Keratinocyte (primary cell): ENCODE measurements around the gene TPCN2. TPM values are rescaled to one million over a fixed set of nuclear protein-coding genes. Genes with fewer than 3 reads are reported as not detected.

Source experiments
- DNase-seq: peaks from one replicate; pipeline ENCODE4 v3.0.0-alpha.2; 2011; ENCODE audit warnings: low read depth, missing footprints, low spot score
- FAIRE-seq: peaks from 2 replicates; lab custom pipeline; 2011; peaks lifted over from hg19 to GRCh38; lab: Jason Lieb, UNC
- H2AFZ ChIP-seq: 2 replicates; pipeline ENCODE4 v1.6.0; 2012; ENCODE audit warnings: low read length, control low read depth, inconsistent platforms; ENCODE audit not compliant: control insufficient read depth
- H3K27ac ChIP-seq: 2 replicates; pipeline ENCODE4 v1.5.1; 2011; ENCODE audit warnings: low read length; ENCODE audit not compliant: control insufficient read depth, insufficient read depth
- H3K27me3 ChIP-seq: 3 replicates; pipeline ENCODE4 v1.6.0; 2011; ENCODE audit warnings: low read length; ENCODE audit not compliant: control insufficient read depth, insufficient read depth; ENCODE audit errors: extremely low read depth
- H3K36me3 ChIP-seq, 2 experiments: 2 replicates in 1 of 2; 3 replicates in 1 of 2; pipeline ENCODE4 v1.5.1; 2011; ENCODE audit warnings: low read length in 2 of 2, mild to moderate bottlenecking in 1 of 2; ENCODE audit not compliant: control insufficient read depth in 2 of 2, insufficient read depth in 2 of 2; ENCODE audit errors: extremely low read depth in 1 of 2
- H3K4me1 ChIP-seq: 3 replicates; pipeline ENCODE4 v1.5.1; 2011; ENCODE audit warnings: low read length; ENCODE audit not compliant: control insufficient read depth, insufficient read depth; ENCODE audit errors: extremely low read depth
- H3K4me2 ChIP-seq: 3 replicates; pipeline ENCODE4 v1.6.0; 2011; ENCODE audit warnings: low read depth, low read length; ENCODE audit not compliant: control insufficient read depth, insufficient read depth; ENCODE audit errors: extremely low read depth
- H3K4me3 ChIP-seq, 3 experiments: fragments of 200-600 bp in 1 of 3; sonication (generic) in 1 of 3; 2 replicates in 2 of 3; 3 replicates in 1 of 3; pipeline ENCODE4 v1.5.1; 2011 to 2016; ENCODE audit warnings: low read length in 3 of 3, mild to moderate bottlenecking in 3 of 3, control low read depth in 2 of 3, inconsistent platforms in 1 of 3, low read depth in 1 of 3, mixed read lengths in 1 of 3, mixed run types in 1 of 3, moderate library complexity in 1 of 3; ENCODE audit not compliant: control insufficient read depth in 2 of 3, insufficient read depth in 2 of 3; ENCODE audit errors: extremely low read depth in 1 of 3
- H3K79me2 ChIP-seq: 2 replicates; pipeline ENCODE4 v1.6.0; 2012; ENCODE audit warnings: low read length; ENCODE audit not compliant: control insufficient read depth, insufficient read depth
- H3K9ac ChIP-seq: 3 replicates; pipeline ENCODE4 v1.6.0; 2011; ENCODE audit warnings: low read length; ENCODE audit not compliant: control insufficient read depth, insufficient read depth; ENCODE audit errors: extremely low read depth
- H3K9me1 ChIP-seq: 3 replicates; pipeline ENCODE4 v1.6.0; 2011; ENCODE audit warnings: low read length; ENCODE audit not compliant: control insufficient read depth, insufficient read depth; ENCODE audit errors: extremely low read depth
- H3K9me3 ChIP-seq: 2 replicates; pipeline ENCODE4 v1.5.1; 2012; ENCODE audit warnings: low read depth, low read length; ENCODE audit not compliant: control insufficient read depth
- H4K20me1 ChIP-seq: 3 replicates; pipeline ENCODE4 v1.6.0; 2011; ENCODE audit warnings: low read length; ENCODE audit not compliant: control insufficient read depth, insufficient read depth; ENCODE audit errors: extremely low read depth
- CTCF ChIP-seq, 3 experiments: IDR thresholded peaks in 1 of 3; conservative IDR thresholded peaks in 1 of 3; optimal IDR thresholded peaks in 1 of 3; 2 replicates in 2 of 3; 3 replicates in 1 of 3; pipeline versions ENCODE3 to v1.5.1; 2011; ENCODE audit warnings: low read length in 3 of 3, mild to moderate bottlenecking in 3 of 3, moderate library complexity in 2 of 3, control low read depth in 1 of 3, inconsistent platforms in 1 of 3; ENCODE audit not compliant: insufficient read depth in 2 of 3; ENCODE audit errors: extremely low read depth in 1 of 3
- EZH2 ChIP-seq: IDR thresholded peaks from one replicate; pipeline ENCODE4 v1.6.1; 2012; ENCODE audit warnings: inconsistent platforms, mild to moderate bottlenecking, low read length, moderate library complexity
- dilution Hi-C: fragments of 300-500 bp; cut with MboI; formaldehyde crosslinking; loops from one replicate; pipeline ENCODE4 v1.7.0; 2020; ENCODE audit warnings: low sequenced_read_pairs; ENCODE audit not compliant: extremely low pct_ligation_motif_present
- polyA plus RNA-seq, 5 experiments: library from polyadenylated mRNA; depleted of rRNA in 3 of 5; stranded (reverse) in 3 of 5; stranded (forward) in 1 of 5; unstranded in 1 of 5; fragments of >200 nt; gene quantifications; 1 replicate in 1 of 5; 2 replicates in 3 of 5; 3 replicates in 1 of 5; pipeline versions ENCODE4 v1.2.1 to v1.2.3, GENCODE V29; 2011 to 2012; ENCODE audit warnings: missing spikeins in 2 of 5, low read depth in 1 of 5, low replicate concordance in 1 of 5

The TPCN2 gene
- polyA plus RNA-seq, 1 donor (not counting 4 experiments of a cell fraction or from before 2014, with no cell fraction given): 7.7 TPM

GRCh38 chr11:69006816-69007215 is 41.9 kb upstream of the TPCN2 start:
- no peak for FAIRE-seq
- H3K27ac ChIP-seq: no peak overlapping the region

GRCh38 chr11:69007975-69008381 is 40.8 kb upstream of the TPCN2 start:
- peaks cover 4% of the 10 kb centered on the region for H3K9me1 ChIP-seq
- DNase-seq (no peak), FAIRE-seq (no peak)
- H3K9ac ChIP-seq: no peak overlapping the region
- H3K27me3 ChIP-seq: peaks cover 8% of the 10 kb centered on the region
- H2AFZ ChIP-seq: no peak overlapping the region
- peaks cover 33% of the 10 kb centered on the region for H3K4me1 ChIP-seq
- H3K27ac ChIP-seq: no peak overlapping the region
- H3K9me3 ChIP-seq: no peaks in the 10 kb centered on the region
- no peak for TF ChIP-seq EZH2
- no peak for TF ChIP-seq CTCF (optimal IDR thresholded peaks at IDR 0.05 in 1 of 3, IDR thresholded peaks at IDR 0.05 in 1 of 3, conservative IDR thresholded peaks at IDR 0.05 in 1 of 3; ENCODE audit: extremely low read depth in 1 of 3, insufficient read depth in 2 of 3, low read length in 3 of 3)
- no peaks in the 10 kb centered on the region for H4K20me1 ChIP-seq
- H3K4me2 ChIP-seq: no peak overlapping the region
- H3K4me3 ChIP-seq: no peak overlapping the region
- dilution Hi-C loops: no loop called here
- no peaks in the 10 kb centered on the region for H3K36me3 ChIP-seq
- H3K79me2 ChIP-seq: no peaks in the 10 kb centered on the region

More at GRCh38 chr11:69006816-69007215, 41.9 kb upstream of the TPCN2 start:
- H3K36me3 ChIP-seq: no peaks in the 10 kb centered on the region
- no peak overlapping the region for H3K4me3 ChIP-seq
- no peaks in the 10 kb centered on the region for H3K79me2 ChIP-seq
- DNase-seq: no peak
- peaks cover 33% of the 10 kb centered on the region for H3K4me1 ChIP-seq
- peaks cover 4% of the 10 kb centered on the region for H3K9me1 ChIP-seq
- H2AFZ ChIP-seq: no peak overlapping the region
- H4K20me1 ChIP-seq: no peaks in the 10 kb centered on the region
- no peak overlapping the region for H3K4me2 ChIP-seq
- H3K9ac ChIP-seq: no peak overlapping the region
- dilution Hi-C loops: no loop called here
- no peaks in the 10 kb centered on the region for H3K9me3 ChIP-seq
- TF ChIP-seq EZH2 (no peak), CTCF (optimal IDR thresholded peaks at IDR 0.05 in 1 of 3, IDR thresholded peaks at IDR 0.05 in 1 of 3, conservative IDR thresholded peaks at IDR 0.05 in 1 of 3; ENCODE audit: extremely low read depth in 1 of 3, insufficient read depth in 2 of 3, low read length in 3 of 3) (no peak)
- no peaks in the 10 kb centered on the region for H3K27me3 ChIP-seq
